Activated naive CD4-positive, alpha-beta T cell treated with anti-CD3 and anti-CD28 coated beads, Interleukin-2, amount 50 U/mL, for 16 hours (primary cell): ENCODE results near the gene PTGFRN.
"Not testable (repeated sequence)": the region's sequence is repeated elsewhere in the genome, so short reads cannot be mapped to it uniquely, and the experiment has no call there.

Experiments used
- DNase-seq: peaks from one replicate; pipeline ENCODE4 v3.0.0-alpha.2; 2020

The PTGFRN gene

DNA sequence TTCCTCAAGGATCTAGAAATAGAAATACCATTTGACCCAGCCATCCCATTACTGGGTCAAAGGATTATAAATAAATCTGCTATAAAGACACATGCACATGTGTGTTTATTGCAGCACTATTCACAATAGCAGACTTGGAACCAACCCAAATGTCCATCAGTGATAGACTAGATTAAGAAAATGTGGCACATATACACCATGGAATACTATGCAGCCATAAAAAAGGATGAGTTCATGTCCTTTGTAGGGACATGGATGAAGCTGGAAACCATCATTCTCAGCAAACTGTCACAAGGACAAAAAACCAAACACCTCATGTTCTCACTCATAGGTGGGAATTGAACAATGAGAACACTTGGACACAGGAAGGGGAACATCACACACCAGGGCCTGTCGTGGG lies 70.6 kb downstream of the PTGFRN start:
- DNase-seq = not testable (repeated sequence)

DNA sequence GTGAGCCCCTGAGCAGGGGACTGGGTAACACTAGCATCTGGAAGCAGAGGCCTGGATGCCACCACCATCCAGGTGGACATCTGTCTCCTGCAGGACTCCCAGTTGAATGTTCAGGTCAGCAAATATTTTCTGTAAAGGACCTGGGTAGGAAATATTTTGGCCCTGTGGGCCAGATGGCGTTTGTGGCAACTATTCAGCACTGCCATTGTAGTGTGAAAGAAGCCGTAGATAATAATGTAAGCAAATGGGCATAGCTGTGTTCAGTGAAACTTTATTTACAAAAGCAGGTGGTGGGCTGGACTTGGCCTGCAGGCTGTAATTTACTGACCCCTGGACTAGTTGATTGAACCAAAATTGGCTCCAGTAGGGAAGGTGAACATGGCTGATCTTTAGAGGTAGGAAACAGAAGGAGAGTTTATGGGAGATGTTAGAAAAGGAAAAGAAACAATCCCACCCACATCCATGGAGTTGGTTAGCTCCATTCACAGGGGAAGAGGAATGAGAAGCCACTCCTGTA lies 71.9 kb downstream of the PTGFRN start:
- DNase-seq = no peak

DNA sequence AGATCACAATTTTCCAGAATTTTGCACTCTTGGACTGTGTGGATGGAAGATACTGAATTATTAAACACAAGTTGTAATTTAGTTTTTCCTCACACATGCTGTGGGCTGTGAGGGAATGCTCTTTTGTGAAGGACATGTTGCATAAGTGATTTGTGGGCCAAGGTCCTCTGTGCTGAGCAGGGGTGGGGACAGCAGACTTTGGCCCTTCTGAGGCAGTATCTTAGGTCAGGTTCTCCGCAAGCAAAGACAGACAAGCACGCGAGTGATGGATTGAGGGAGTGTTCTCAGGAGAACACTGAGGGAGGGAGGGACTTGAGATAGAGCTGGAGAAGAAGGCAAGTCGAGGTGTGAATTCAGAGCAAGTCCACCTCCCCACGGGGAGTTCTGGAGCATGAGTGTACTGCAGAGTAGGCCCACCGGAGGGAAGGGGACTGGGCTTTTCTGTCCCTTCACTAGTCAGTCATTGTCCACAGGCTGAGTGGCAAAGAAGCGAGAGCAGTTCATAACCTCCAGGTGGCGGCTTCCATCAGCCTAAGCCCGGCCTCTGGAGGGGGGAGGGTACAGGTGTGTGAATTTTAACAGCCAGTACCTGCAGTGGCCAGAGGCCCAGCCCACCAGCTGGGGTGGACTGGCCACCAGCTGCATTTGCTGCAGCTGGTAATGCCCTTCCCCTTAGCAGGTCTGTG lies 72.7 kb downstream of the PTGFRN start:
- DNase-seq = no peak

GRCh38 chr1:116983112-116983511 lies 73.4 kb downstream of the PTGFRN start:
- DNase-seq = no peak

GRCh38 chr1:116983678-116984077 lies 74.0 kb downstream of the PTGFRN start:
- DNase-seq = no peak

- DNase-seq = no peak
Observed at GRCh38 chr1:116984406-116985160, 74.9 kb downstream of the PTGFRN start.

DNA sequence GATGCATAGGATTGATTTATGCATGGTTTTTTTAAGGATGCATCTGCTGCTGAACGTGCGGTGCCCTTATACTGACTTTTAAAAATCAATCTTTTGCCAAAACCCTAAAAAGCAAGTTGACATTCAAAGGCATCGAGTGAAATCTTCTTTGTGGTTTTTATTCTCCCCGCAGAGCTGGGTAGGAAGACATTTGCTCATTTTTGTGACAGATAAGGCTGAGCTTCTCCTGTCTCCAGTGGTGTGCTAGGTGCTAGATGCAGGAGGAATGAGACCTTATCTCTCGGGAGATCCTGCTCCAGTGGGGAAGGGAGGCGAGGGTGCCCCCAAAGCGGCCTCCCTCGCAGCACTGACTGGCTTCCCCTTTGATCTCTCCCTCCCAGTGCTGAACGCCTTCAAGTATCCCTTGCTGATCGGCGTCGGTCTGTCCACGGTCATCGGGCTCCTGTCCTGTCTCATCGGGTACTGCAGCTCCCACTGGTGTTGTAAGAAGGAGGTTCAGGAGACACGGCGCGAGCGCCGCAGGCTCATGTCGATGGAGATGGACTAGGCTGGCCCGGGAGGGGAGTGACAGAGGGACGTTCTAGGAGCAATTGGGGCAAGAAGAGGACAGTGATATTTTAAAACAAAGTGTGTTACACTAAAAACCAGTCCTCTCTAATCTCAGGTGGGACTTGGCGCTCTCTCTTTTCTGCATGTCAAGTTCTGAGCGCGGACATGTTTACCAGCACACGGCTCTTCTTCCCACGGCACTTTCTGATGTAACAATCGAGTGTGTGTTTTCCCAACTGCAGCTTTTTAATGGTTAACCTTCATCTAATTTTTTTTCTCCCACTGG lies 76.9 kb downstream of the PTGFRN start:
- peak; percentile 51 for DNase-seq

- DNase-seq = peak; percentile 80
Observed at GRCh38 chr1:116987256-116987555, 77.5 kb downstream of the PTGFRN start.

- DNase-seq = no peak
Observed at GRCh38 chr1:116988248-116988647, 78.5 kb downstream of the PTGFRN start.

- no peak for DNase-seq
Observed at GRCh38 chr1:116988908-116989307, 79.2 kb downstream of the PTGFRN start.

DNA sequence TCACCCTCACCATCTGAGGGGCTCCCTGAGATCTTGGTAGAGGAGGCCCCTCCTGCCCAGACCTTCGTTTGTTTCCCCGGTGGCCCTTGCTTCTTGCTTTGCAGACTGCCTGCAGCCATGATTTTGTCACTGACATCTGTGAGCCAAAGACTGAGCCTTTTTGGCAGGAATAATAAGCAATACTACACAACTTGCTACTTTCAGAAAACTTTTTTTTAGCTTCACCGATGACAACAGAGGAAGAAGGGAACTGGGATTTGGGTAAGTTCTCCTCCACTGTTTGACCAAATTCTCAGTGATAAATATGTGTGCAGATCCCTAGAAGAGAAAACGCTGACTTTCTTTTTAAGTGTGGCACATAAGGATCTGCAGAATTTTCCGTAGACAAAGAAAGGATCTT lies 80.1 kb downstream of the PTGFRN start:
- DNase-seq = no peak

DNA sequence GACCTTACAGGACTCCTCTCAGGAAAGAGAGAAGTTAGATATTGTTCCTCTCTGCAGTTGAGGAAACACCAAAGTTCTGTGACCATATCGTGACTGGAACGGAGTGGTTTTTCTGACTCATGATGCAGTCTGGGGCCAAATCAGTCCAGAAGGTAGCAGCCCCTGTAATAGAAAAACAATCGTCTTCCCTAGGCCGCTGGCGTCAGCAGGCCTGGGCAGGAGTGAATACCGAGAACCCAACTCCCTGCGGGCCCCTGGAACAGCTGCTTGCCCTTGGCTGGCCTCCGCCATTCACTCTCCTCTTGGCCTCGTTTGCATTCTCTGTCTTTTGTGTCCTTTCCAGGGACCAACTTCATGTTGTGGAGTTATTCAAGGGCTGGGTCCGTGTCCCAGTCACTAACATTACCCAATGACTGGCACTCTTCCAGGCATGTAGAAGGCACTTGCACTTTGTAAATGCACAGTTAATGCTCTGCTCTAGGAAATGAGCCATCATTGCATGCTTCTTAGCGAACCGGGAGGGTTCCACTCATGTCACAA lies 81.0 kb downstream of the PTGFRN start:
- no peak for DNase-seq

DNA sequence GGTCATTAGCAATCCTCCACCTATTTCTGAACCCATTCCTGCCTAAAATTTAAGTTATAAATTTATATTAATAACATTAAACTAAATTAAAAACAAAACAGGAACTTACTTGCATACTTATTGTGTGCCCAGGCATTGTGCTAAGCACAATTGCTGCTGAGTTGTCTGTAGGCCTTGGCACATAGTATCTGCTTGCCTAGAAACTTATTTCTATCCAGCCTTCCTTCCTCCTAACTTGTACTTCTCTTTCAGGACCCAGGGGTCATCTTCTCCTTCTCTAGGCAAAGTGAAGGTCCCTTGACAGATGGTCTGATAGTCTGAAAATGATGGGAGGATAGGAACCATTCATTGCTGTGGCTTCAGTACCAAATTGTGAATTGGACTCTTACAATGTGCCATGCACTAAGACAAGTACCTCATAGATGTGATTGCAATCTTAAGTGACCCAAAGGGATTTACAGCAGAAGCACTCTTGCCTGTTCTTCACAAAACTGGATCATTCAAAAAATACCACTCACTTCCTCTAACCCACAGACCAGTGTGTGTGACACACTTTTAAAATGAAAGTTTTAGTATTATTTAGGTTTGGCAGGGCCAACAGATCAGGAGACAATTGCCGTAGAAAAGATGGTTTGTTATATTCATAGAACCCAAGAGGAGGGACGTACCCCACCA lies 81.6 kb downstream of the PTGFRN start:
- DNase-seq = no peak

DNA sequence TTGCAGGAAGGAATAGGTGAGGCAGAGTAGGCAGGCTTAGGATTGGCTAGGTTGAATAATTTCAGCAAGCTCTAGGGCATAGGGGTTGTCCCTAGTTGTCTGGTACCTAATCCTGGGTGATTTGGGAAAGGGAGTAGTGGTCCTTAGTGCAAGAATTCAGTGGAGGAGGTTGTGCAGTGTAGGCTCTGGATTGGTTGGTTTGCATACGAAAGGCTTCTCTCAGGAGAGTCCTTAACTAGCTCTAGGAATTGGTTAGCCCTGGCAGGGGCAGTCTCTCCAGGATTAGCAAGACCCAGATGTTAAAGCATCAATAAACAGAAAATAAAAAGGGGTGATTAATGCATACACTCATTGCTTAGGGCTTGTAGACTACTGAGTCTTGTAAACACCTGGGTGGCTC lies 82.2 kb downstream of the PTGFRN start:
- DNase-seq = no peak

- no peak for DNase-seq
Observed at GRCh38 chr1:116993286-116993685, 83.6 kb downstream of the PTGFRN start.

DNA sequence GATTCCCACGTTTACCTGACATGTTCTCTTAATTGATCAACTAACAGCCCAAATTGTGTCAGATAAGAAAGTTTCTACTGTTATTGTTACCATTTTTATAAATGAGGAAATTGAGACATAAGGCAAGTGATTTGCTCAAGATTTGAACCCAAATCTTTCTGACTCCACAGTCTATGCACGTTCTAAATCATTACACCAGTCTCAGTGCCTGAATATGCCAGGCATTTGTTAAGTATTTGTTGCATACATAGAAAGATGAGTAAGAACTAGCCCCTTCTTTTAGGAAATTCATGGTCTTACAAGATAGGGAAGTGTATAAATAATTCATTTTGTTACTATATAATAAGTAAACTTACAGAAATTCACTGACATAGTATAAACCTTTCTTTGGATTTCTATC lies 84.7 kb downstream of the PTGFRN start:
- DNase-seq = no peak

DNA sequence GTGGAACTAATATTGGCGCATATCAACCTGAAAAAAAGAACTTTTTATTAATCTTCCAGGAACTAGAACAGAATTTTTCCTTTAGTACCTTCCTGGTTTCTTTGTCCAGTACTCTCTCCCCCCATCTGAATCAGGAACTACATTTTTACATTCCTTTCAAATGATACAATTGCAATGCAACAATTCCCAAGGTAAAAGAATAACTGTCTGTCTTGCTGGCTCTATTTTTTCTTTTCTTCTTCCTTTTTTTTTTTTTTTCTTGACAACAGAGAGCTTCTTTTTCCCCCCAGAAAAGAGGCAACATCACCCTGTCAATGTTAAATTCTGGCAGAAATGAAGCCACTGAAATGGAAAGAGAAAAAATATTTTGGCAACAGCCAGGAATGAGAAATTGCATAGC lies 87.3 kb downstream of the PTGFRN start:
- no peak for DNase-seq

- no peak for DNase-seq
Observed at GRCh38 chr1:116997636-116998035, 87.9 kb downstream of the PTGFRN start.

GRCh38 chr1:116999596-116999995 lies 89.9 kb downstream of the PTGFRN start:
- no peak for DNase-seq

- no peak for DNase-seq
Observed at GRCh38 chr1:117000142-117000541, 90.4 kb downstream of the PTGFRN start.

DNA sequence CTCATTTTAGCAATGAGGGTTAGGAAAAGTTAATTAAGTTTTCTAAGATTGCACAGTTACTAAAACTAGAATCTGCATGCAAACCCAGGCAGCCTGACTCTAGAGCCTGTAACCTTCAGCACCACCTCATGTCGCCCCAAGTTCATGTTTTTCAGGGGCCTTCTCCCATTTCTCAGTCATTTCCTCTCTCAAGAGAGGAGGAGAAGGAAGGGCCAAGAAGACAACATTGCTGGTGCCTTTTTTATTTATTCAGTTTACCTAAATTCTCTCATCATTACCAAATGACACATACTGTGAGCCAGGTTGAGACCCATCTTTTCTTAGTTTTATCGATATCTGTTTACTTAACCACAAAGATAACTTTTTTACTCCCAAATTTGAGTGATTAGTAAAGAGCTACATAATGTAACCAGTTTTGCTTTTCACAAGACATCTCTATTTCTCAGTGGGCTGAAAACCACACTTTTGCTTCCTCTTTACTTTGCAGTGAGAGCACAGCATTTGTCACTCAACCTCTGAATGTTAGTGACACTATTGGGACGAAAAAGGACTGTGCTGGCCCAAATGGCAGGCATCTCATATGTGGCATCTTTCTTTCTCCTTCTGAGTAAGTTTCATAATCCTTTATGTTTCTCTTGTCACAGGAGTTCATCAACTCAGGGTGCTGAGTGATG lies 91.7 kb downstream of the PTGFRN start, which contains the start of gene CD101:
Gene CD101 (plus strand): TSS at position 507 of the 674 bp plus-strand sequence. CDS start 58 bp downstream, at position 565.
- DNase-seq = peak; percentile 40
